ENCODE results near the gene CCDC137. TPM values are rescaled to one million over a fixed set of nuclear protein-coding genes. Genes with fewer than 3 reads are reported as not detected.

CCDC137 gene
- polyA plus RNA-seq, 1 donor from 2014 or later = 12.2 TPM

GRCh38 chr17:81720267-81721071 is 53.9 kb downstream of the CCDC137 start:
- H2AFZ ChIP-seq (ENCODE audit: low read depth, low read length) = no peak overlapping the region
- H3K9me2 ChIP-seq (ENCODE audit: insufficient read depth, low read length) = no peaks in the 10 kb centered on the region
- H3K9ac ChIP-seq (ENCODE audit: low read length) = no peak overlapping the region
- no peaks in the 10 kb centered on the region for H3K9me3 ChIP-seq (ENCODE audit: low read length)
- H3K27me3 ChIP-seq (ENCODE audit: insufficient read depth, low read depth, low read length) = no peaks in the 10 kb centered on the region
- no peaks in the 10 kb centered on the region for H3K79me2 ChIP-seq (replicated peaks; ENCODE audit: insufficient read depth, low read length)
- H3K4me3 ChIP-seq (ENCODE audit: low read length) = no peak overlapping the region
- TF ChIP-seq CTCF (IDR thresholded peaks at IDR 0.05; ENCODE audit: poor library complexity, severe bottlenecking) (no peak), SMC3 (conservative IDR thresholded peaks at IDR 0.05; ENCODE audit: poor library complexity) (no peak), MXI1 (conservative IDR thresholded peaks at IDR 0.05; ENCODE audit: poor library complexity, severe bottlenecking) (no peak), EP300 (conservative IDR thresholded peaks at IDR 0.05; ENCODE audit: poor library complexity, severe bottlenecking) (no peak), TAF1 (IDR thresholded peaks at IDR 0.05; ENCODE audit: low read depth) (no peak), EZH2 (IDR thresholded peaks at IDR 0.05; ENCODE audit: borderline replicate concordance, insufficient read depth, low read length, poor library complexity, severe bottlenecking) (no peak), REST (IDR thresholded peaks at IDR 0.05; ENCODE audit: borderline replicate concordance) (no peak), POLR2AphosphoS5 (IDR thresholded peaks at IDR 0.05) (no peak), RAD21 (conservative IDR thresholded peaks at IDR 0.05) (no peak)
- no peak overlapping the region for H3K4me2 ChIP-seq (ENCODE audit: low read length)
- H3K27ac ChIP-seq (ENCODE audit: low read length) = no peak overlapping the region
- H4K20me1 ChIP-seq (ENCODE audit: insufficient read depth) = no peaks in the 10 kb centered on the region
- H3K36me3 ChIP-seq (ENCODE audit: insufficient read depth, low read length) = no peaks in the 10 kb centered on the region
- H3F3A ChIP-seq (ENCODE audit: insufficient read depth, low read length, poor library complexity, severe bottlenecking) = no peaks in the 10 kb centered on the region

- no peak overlapping the region for H3K4me2 ChIP-seq (ENCODE audit: low read length)
- H3K9ac ChIP-seq (ENCODE audit: low read length) = no peak overlapping the region
- no peaks in the 10 kb centered on the region for H3K27me3 ChIP-seq (ENCODE audit: insufficient read depth, low read depth, low read length)
- no peak overlapping the region for H2AFZ ChIP-seq (ENCODE audit: low read depth, low read length)
- H3K9me2 ChIP-seq (ENCODE audit: insufficient read depth, low read length) = no peaks in the 10 kb centered on the region
- H3K4me3 ChIP-seq (ENCODE audit: low read length) = no peak overlapping the region
- no peaks in the 10 kb centered on the region for H3F3A ChIP-seq (ENCODE audit: insufficient read depth, low read length, poor library complexity, severe bottlenecking)
- H4K20me1 ChIP-seq (ENCODE audit: insufficient read depth) = no peaks in the 10 kb centered on the region
- TF ChIP-seq TAF1 (IDR thresholded peaks at IDR 0.05; ENCODE audit: low read depth) (no peak), SMC3 (conservative IDR thresholded peaks at IDR 0.05; ENCODE audit: poor library complexity) (no peak), EP300 (conservative IDR thresholded peaks at IDR 0.05; ENCODE audit: poor library complexity, severe bottlenecking) (no peak), RAD21 (conservative IDR thresholded peaks at IDR 0.05) (no peak), CTCF (IDR thresholded peaks at IDR 0.05; ENCODE audit: poor library complexity, severe bottlenecking) (no peak), REST (IDR thresholded peaks at IDR 0.05; ENCODE audit: borderline replicate concordance) (no peak), MXI1 (conservative IDR thresholded peaks at IDR 0.05; ENCODE audit: poor library complexity, severe bottlenecking) (no peak), POLR2AphosphoS5 (IDR thresholded peaks at IDR 0.05) (no peak)
- no peaks in the 10 kb centered on the region for H3K36me3 ChIP-seq (ENCODE audit: insufficient read depth, low read length)
- H3K79me2 ChIP-seq (replicated peaks; ENCODE audit: insufficient read depth, low read length) = no peaks in the 10 kb centered on the region
- no peaks in the 10 kb centered on the region for H3K9me3 ChIP-seq (ENCODE audit: low read length)
- no peak overlapping the region for H3K27ac ChIP-seq (ENCODE audit: low read length)
These were observed 55.9 kb downstream of the CCDC137 start for GRCh38 chr17:81722184-81723120.
